Measurements from ENCODE around the gene MCRIP1.

DNA sequence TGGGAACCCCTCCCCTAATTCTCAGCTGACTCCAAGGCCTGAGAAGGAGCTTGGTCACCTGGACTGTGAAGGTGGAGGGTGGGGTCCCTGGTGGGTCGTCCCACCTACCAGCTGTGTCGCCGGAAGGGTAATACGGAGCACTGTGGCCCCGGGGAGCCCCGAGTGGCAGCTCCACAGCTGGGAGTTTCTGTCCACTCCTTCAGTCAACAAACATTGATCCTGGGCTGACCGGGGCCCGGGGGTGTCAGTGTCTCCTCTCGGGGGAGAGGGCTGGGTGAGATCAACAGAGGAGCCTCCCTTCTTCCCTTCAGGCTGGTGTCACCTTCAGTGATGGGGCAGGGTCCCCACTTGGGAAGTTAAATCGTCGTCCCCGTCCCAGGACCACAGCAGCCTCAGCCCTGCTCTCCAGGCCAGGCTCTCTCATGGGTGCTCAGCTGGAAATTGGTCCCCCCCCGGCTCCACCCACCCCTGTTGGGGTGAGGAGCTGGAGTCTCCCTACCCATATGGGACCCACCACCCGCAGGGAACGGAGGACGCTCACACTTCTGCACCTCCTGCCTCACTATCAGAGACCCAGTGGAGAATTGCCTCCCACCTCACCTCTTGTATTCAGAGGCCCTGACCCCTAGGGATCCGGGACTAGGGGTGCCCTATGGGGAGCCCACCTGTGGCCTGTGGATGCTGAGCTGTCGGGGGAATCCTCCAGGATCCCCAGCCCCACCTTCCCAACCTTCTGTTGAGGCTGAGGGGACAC lies 27.2 kb downstream of the MCRIP1 start:
- TF ChIP-seq POLR2A (IDR thresholded peaks at IDR 0.05) = no peak
- no peak for TF ChIP-seq CTCF (IDR thresholded peaks at IDR 0.05)

Data from thyroid gland (tissue), 4 donors.